Measurements from ENCODE around the gene ZMIZ2. TPM values are rescaled to one million over a fixed set of nuclear protein-coding genes. Genes with fewer than 3 reads are reported as not detected.
A peak's percentile ranks its signal among the peaks of the same experiment; 100 is the strongest.

The ZMIZ2 gene
- total and polyA plus RNA-seq, 2 of the 8 experiments (the other 6 are each of a cell fraction or from before 2014, with no cell fraction given), result 24.4 to 66.4 TPM

DNA sequence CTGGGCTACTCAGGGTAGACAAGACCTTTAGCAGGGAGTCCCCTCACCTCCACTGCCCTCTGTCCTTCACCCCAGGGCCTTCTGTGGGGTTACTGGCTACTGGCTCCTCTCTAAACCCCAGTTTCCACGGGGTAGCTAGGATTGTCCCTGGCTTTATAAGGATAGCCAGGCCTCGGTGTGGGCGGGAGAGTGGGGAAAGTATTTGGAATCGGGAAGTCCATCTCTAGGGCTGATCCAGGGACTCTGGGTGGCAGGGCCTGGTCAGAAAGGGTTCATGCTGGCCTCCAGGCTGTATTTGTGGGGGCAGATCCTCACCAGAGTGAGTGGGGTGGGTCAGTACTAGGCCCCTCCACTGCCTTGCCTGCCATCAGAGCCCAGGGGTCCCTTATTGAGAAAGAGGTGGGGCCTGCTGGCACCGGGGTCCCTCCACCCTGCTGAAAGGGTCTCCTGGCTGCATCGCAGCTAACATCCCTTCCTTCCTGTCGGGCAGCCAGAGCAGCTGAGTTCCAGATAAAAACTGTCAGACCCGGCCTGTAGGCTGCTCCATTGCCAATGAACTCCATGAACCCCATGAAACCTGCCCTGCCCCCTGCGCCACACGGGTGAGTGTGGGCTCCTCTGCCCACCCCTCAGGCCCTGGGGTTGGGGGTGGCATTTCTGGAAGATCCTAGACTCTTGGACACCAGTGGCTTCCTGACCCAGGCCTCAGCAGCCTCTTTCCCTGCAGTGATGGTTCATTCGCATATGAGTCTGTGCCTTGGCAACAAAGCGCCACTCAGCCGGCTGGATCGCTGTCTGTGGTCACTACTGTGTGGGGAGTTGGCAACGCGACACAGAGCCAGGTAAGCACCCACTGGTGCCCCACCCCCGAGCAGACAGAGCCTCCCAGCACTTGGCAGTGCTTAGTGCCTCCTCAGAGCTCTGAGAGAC, 7.3 kb downstream of the ZMIZ2 start:
- FAIRE-seq (no peak), DNase-seq (ENCODE audit: low read depth in 1 of 2, low spot score in 2 of 2) (no peak)
- ChIA-PET CTCF (ENCODE audit: partially characterized antibody) (interaction anchor here (1.2 kb wide), 1 partner anchor 13 kb away, joined by 3 read pairs; no protein-coding TSS in a partner anchor), POLR2A (ENCODE audit: partially characterized antibody) (interaction anchor here (1.0 to 2.7 kb wide), 3 partner anchors 12 to 149 kb away, joined by 3 to 12 read pairs (median 3); partner anchors contain the start of gene OGDH)
- no peak overlapping the region for H3K14ac ChIP-seq (ENCODE audit: insufficient read length)
- H3K23me2 ChIP-seq (ENCODE audit: low read depth, low read length), result no peaks in the 10 kb centered on the region
- no peak overlapping the region for H4K91ac ChIP-seq (replicated peaks; ENCODE audit: insufficient read length, low read length)
- WGBS, 2 experiments (ENCODE audit: extremely low coverage in 1 of 2, insufficient coverage in 1 of 2, insufficient read length in 1 of 2, insufficient replicate concordance in 2 of 2, low coverage in 1 of 2, low lambda C conversion rate in 2 of 2, missing lambda C conversion rate in 1 of 2), result 90% methylated on average over 17 of the region's 17 CpGs; no CpG with 5 or more reads in 1 of the 2 experiments
- no peak overlapping the region for H3K9ac ChIP-seq (replicated peaks in 1 of 4; ENCODE audit: extremely low read depth in 1 of 4, low read depth in 3 of 4, low read length in 3 of 4)
- peaks cover 11 to 20% of the 10 kb centered on the region in 2 experiments for H4K20me1 ChIP-seq (replicated peaks in 1 of 2; ENCODE audit: control insufficient read depth in 1 of 2, insufficient read depth in 2 of 2, low read length in 2 of 2)
- peak overlapping the region; percentile 76; the same call in 1 of the 2 replicates for H2BK5ac ChIP-seq (ENCODE audit: low read depth, low read length)
- H3K4me1 ChIP-seq (replicated peaks in 1 of 4; ENCODE audit: control insufficient read depth in 3 of 4, insufficient read depth in 4 of 4, low read length in 3 of 4), result peaks cover 0 to 4% (median 3%) of the 10 kb centered on the region in 4 experiments; a peak in 4 of 7 replicates
- peak overlapping the region; percentile 60; the same call in 1 of the 2 replicates for H4K8ac ChIP-seq (ENCODE audit: extremely low read depth, insufficient read depth, low read length)
- H4K5ac ChIP-seq (ENCODE audit: insufficient read length, low read depth, low read length), result no peak overlapping the region
- no peak overlapping the region for H3K56ac ChIP-seq (replicated peaks; ENCODE audit: insufficient read length, low read depth, low read length)
- no peak overlapping the region for H3K4me2 ChIP-seq (ENCODE audit: insufficient read depth in 1 of 2, low read depth in 2 of 2, low read length in 2 of 2)
- TF ChIP-seq SIRT6 (IDR thresholded peaks at IDR 0.05; ENCODE audit: low read length) (no peak), CTCF (IDR thresholded peaks at IDR 0.05; ENCODE audit: control extremely low read depth in 1 of 3, insufficient read depth in 1 of 3, low read depth in 1 of 3, low read length in 3 of 3) (no peak), KDM5A (IDR thresholded peaks at IDR 0.05; ENCODE audit: low read length) (no peak), NRF1 (IDR thresholded peaks at IDR 0.05; ENCODE audit: low read depth, low read length) (no peak), RBBP5 (IDR thresholded peaks at IDR 0.05; ENCODE audit: borderline replicate concordance, low read depth, low read length) (no peak)
- H2BK15ac ChIP-seq (ENCODE audit: low read length), result no peak overlapping the region
- H2AK5ac ChIP-seq (ENCODE audit: low read depth, low read length), result no peak overlapping the region
- no peak overlapping the region for H3K27ac ChIP-seq (ENCODE audit: low read depth, low read length)
- H3K9me3 ChIP-seq (ENCODE audit: insufficient read depth in 2 of 2, low read depth in 1 of 2, low read length in 1 of 2), result no peaks in the 10 kb centered on the region
- H3K36me3 ChIP-seq (ENCODE audit: control insufficient read depth in 2 of 4, insufficient read depth in 4 of 4, low read length in 3 of 4), result peaks cover 0 to 28% (median 8%) of the 10 kb centered on the region in 4 experiments; a peak in 7 of 8 replicates
- H2BK20ac ChIP-seq (ENCODE audit: low read length), result no peak overlapping the region
- no peak overlapping the region for H2AFZ ChIP-seq (ENCODE audit: low read length)
- H3K18ac ChIP-seq (ENCODE audit: extremely low read depth, low read length), result no peak overlapping the region; the same call in 1 of the 2 replicates
- H2BK120ac ChIP-seq (replicated peaks; ENCODE audit: low read depth, low read length), result no peak overlapping the region
- peaks cover 0 to 42% of the 10 kb centered on the region in 2 experiments; a peak in 2 of 4 replicates for H3K79me2 ChIP-seq (ENCODE audit: control insufficient read depth in 1 of 2, insufficient read depth in 2 of 2, low read length in 2 of 2)
- H3K4me3 ChIP-seq (ENCODE audit: extremely low read depth in 1 of 4, insufficient read depth in 2 of 4, low read depth in 3 of 4, low read length in 4 of 4), result no peak overlapping the region
- peaks cover 2% of the 10 kb centered on the region; the same call in 1 of the 2 replicates for H3K79me1 ChIP-seq (ENCODE audit: low read depth, low read length)
- no peaks in the 10 kb centered on the region; a peak in 1 of 7 replicates for H3K27me3 ChIP-seq (replicated peaks in 1 of 4; ENCODE audit: control insufficient read depth in 3 of 4, extremely low read depth in 1 of 4, insufficient read depth in 3 of 4, low read length in 3 of 4)
- no peak overlapping the region for H3K23ac ChIP-seq (ENCODE audit: insufficient read length)
- no peak overlapping the region for H2BK12ac ChIP-seq (ENCODE audit: low read depth, low read length)
- H3K4ac ChIP-seq (replicated peaks; ENCODE audit: insufficient read length, low read depth, low read length), result no peak overlapping the region

Data from H1 (cell line).